GM12865 (cell line): Measurements from ENCODE around the gene PRLHR.

Experiments used
- DNase-seq: peaks from one replicate; pipeline ENCODE4 v3.0.0; 2010; ENCODE audit warnings: low read depth
- H3K4me3 ChIP-seq: 2 replicates; pipeline ENCODE4 v1.5.1; 2011; ENCODE audit warnings: mild to moderate bottlenecking, low read depth, low read length, control low read depth
- TF ChIP-seq, protein P1 (sequence below): IDR thresholded peaks from 2 replicates; pipeline ENCODE4 v1.5.1; 2011; ENCODE audit warnings: low read length, control low read depth, low read depth, inconsistent platforms; ENCODE audit not compliant: insufficient read depth; ENCODE audit errors: missing control alignments

PRLHR gene

GRCh38 chr10:118582511-118582910, 12.9 kb downstream of the PRLHR start:
- no peak overlapping the region for H3K4me3 ChIP-seq
- TF ChIP-seq, protein P1, sequence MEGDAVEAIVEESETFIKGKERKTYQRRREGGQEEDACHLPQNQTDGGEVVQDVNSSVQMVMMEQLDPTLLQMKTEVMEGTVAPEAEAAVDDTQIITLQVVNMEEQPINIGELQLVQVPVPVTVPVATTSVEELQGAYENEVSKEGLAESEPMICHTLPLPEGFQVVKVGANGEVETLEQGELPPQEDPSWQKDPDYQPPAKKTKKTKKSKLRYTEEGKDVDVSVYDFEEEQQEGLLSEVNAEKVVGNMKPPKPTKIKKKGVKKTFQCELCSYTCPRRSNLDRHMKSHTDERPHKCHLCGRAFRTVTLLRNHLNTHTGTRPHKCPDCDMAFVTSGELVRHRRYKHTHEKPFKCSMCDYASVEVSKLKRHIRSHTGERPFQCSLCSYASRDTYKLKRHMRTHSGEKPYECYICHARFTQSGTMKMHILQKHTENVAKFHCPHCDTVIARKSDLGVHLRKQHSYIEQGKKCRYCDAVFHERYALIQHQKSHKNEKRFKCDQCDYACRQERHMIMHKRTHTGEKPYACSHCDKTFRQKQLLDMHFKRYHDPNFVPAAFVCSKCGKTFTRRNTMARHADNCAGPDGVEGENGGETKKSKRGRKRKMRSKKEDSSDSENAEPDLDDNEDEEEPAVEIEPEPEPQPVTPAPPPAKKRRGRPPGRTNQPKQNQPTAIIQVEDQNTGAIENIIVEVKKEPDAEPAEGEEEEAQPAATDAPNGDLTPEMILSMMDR = no peak
- DNase-seq = no peak

- no peak for DNase-seq
- no peak overlapping the region for H3K4me3 ChIP-seq
- TF ChIP-seq, protein P1 = no peak
Observed at GRCh38 chr10:118581340-118581739, 14.1 kb downstream of the PRLHR start.

- TF ChIP-seq, protein P1 = no peak
- DNase-seq = no peak
- H3K4me3 ChIP-seq = no peak overlapping the region
Observed at GRCh38 chr10:118580702-118581101, 14.7 kb downstream of the PRLHR start.

GRCh38 chr10:118573512-118573911, 21.9 kb downstream of the PRLHR start:
- TF ChIP-seq, protein P1 = no peak
- DNase-seq = no peak
- H3K4me3 ChIP-seq = no peak overlapping the region

- no peak for DNase-seq
- TF ChIP-seq, protein P1 = no peak
Observed at GRCh38 chr10:118572256-118573041, 23.0 kb downstream of the PRLHR start.

GRCh38 chr10:118571123-118571522, 24.3 kb downstream of the PRLHR start:
- DNase-seq = no peak
- H3K4me3 ChIP-seq = no peak overlapping the region
- TF ChIP-seq, protein P1 = no peak

More at GRCh38 chr10:118572256-118573041, 23.0 kb downstream of the PRLHR start:
- H3K4me3 ChIP-seq = no peak overlapping the region

DNA sequence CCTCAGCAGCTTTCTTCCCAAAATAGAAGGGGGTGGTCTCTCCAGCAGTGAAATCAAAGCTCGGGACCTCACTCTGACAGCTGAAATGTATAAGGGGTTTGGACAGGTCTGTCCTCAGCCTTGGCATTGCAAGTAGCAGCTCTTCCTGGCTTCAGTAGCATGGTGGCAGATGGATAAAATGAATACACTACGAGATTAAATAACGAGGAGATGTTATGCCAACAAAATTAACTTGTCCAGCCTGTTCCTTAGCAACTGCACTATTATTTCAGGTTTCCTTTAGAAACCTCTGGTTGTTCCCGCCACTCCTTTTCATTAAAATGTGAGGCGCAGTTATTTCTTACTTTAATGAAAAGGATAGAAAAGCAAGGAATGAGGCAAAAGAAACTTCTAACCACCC, 24.9 kb downstream of the PRLHR start:
- no peak overlapping the region for H3K4me3 ChIP-seq
- TF ChIP-seq, protein P1 = no peak
- no peak for DNase-seq
